GM12872 (cell line): Measurements from ENCODE around the gene TMOD1.

ENCODE experiments used
- TF ChIP-seq, protein P1 (sequence below): IDR thresholded peaks from 3 replicates; pipeline ENCODE4 v1.5.1; 2011; ENCODE audit warnings: low read depth, mild to moderate bottlenecking, low read length, moderate library complexity; ENCODE audit not compliant: insufficient read depth

The TMOD1 gene

GRCh38 chr9:97517331-97518089, 16.0 kb downstream of the TMOD1 start:
- TF ChIP-seq, protein P1, sequence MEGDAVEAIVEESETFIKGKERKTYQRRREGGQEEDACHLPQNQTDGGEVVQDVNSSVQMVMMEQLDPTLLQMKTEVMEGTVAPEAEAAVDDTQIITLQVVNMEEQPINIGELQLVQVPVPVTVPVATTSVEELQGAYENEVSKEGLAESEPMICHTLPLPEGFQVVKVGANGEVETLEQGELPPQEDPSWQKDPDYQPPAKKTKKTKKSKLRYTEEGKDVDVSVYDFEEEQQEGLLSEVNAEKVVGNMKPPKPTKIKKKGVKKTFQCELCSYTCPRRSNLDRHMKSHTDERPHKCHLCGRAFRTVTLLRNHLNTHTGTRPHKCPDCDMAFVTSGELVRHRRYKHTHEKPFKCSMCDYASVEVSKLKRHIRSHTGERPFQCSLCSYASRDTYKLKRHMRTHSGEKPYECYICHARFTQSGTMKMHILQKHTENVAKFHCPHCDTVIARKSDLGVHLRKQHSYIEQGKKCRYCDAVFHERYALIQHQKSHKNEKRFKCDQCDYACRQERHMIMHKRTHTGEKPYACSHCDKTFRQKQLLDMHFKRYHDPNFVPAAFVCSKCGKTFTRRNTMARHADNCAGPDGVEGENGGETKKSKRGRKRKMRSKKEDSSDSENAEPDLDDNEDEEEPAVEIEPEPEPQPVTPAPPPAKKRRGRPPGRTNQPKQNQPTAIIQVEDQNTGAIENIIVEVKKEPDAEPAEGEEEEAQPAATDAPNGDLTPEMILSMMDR: no peak

DNA sequence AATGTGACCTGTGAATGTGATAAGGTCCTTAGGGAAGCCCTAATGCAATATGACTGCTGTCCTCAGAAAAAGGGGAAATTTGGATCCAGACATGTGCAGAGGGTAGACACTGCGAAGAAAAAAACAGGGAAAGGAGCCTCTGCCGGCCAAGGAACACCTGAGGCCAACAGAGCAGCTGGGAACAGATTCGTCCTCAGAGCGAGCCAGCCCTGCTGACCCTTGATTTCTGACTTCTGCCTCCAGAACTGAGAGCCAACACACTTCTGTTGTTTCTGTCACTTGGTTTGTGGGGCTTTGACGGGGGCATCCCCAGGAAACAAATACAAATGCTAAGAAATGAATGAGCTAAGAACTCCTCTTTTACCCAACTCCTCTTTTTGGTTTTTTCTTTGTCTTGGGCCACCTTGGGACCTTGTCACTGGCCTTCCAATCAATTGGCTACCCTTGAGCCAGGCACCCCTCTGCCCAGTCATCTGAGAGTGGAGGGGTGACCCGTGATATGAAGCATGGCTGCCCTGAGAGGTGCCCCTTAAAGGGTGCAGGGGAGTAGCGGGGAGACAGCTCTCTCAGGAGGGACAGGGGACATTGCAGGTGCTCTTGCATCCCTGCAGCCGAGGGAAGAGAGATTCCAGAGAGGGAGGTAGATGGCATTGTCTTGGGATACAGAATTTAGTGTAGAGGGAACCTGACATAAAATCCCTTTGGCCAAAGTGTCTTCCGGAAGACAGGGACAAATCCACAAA, 16.9 kb downstream of the TMOD1 start:
- TF ChIP-seq, protein P1: no peak

- TF ChIP-seq, protein P1: no peak
Measured at GRCh38 chr9:97518909-97519307, 17.4 kb downstream of the TMOD1 start.

GRCh38 chr9:97519441-97519970, 18.0 kb downstream of the TMOD1 start:
- TF ChIP-seq, protein P1: no peak

GRCh38 chr9:97521576-97522333, 20.3 kb downstream of the TMOD1 start:
- TF ChIP-seq, protein P1: no peak

DNA sequence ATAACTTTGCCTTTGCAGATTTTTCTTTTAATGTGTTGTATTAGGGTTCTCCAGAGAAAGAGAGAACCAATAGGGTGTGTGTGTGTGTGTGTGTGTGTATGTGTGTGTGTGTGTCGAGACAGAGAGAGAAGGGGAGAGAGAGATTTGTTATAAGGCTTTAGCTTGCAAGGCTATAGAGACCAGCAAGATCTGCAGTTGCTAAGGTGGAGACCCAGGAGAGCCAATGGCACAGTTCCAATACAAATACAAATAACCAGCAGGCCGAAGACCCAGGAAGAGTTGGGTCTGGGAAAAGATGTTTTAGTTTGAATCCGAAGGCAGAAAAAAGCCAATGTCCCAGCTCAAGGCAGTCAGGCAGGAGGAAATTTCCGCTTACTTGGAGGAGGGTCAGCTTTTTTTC, 23.0 kb downstream of the TMOD1 start:
- TF ChIP-seq, protein P1: no peak

DNA sequence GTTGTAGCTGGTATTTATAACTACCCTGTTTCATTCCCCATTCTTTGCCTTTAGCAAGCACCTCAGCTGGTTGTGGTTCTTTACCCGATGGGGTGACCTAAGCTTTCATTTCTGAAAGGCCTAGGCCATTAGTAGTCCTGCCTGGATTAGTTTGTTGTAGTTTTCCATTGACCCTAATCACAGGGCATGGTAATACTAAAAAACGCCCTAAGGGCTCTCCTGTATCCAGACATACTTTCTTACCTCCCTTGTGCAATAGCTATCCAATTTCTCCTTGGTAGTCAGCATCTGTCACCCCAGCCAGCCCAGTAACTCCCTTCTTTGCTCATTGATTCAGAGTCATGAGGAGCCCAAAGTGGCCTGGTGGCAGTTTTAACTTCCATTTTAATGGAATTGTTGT, 24.0 kb downstream of the TMOD1 start:
- TF ChIP-seq, protein P1: no peak
